ENCODE measurements around the gene PROSER2.

PROSER2 gene

DNA sequence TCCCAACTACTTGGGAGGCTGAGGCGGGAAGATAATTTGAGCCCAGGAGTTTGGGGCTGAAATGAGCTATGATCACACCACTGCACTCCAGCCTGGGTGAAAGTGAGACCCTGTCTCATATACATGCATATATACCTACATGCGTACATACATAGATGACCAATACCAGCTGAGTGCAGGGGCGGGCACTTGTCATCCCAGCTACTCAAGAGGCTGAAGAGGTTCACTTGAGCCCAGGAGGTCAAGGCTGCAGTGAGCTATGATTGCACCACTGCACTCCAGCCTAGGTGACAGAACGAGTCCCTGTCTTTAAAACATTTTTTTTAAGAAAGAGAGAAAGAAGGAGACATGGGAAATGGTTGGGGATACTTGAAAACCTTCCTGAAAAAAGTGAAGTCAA is 17.4 kb upstream of the PROSER2 start:
- DNase-seq, result no peak

- no peak for DNase-seq
Measured at GRCh38 chr10:11806706-11807105, 16.4 kb upstream of the PROSER2 start.

- no peak for DNase-seq
Measured at GRCh38 chr10:11808808-11809207, 14.3 kb upstream of the PROSER2 start.

- DNase-seq, result no peak
Measured at GRCh38 chr10:11810313-11810766, 12.8 kb upstream of the PROSER2 start.

- DNase-seq, result no peak
Measured at GRCh38 chr10:11810973-11811372, 12.2 kb upstream of the PROSER2 start.

DNA sequence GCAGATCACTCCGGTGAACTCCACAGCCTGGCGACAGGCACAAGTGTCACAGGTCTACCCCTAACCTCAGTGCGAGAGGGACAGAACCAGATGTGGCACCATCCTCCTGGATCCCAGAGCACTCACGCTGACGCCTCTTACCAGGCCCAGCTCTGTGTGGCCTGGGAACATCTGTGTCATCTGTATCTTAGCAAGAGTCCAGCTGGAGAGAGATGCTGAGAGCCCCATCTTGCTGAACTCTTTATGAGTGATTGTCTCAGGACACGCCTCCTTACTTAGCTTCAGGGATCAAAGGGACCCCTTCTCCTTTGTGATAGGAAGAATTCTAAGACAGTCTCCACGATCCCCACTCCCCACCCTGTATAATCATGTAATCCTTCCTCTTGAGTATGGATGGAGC is 10.0 kb upstream of the PROSER2 start:
- no peak for DNase-seq

DNA sequence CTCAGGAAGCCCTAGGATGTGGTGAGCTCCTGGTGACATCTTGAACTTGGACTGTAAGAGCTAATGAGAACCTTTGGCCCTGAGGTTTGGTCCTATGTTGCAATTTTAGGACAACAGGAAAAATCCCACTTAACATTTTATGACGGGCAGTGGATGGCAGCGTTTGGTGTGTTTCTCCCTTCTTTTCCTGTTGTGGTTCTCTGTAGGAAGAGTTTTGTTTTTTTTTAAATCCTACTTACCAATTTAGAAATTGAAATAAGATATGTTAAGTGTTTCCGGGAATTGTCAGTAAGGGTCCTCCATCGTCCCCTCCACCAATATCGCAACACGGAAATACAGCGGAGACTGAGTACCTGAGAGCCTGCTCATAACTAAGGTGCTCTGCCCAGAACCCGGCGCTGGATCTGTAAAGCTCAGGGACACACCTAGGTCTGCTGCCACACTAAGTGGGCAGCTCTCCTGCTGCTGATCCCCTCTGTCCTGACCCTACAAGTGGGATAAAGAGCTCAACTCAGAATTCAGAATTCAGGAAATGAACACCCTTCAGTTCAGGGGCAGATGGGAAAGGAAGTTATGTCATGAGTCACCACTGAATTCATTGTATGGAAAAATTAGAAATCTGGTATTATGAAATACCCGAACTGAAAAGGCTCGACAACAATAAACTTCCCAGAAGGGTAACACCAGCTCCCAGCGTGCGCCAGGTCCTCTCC is 9.1 kb upstream of the PROSER2 start:
- no peak for DNase-seq

DNA sequence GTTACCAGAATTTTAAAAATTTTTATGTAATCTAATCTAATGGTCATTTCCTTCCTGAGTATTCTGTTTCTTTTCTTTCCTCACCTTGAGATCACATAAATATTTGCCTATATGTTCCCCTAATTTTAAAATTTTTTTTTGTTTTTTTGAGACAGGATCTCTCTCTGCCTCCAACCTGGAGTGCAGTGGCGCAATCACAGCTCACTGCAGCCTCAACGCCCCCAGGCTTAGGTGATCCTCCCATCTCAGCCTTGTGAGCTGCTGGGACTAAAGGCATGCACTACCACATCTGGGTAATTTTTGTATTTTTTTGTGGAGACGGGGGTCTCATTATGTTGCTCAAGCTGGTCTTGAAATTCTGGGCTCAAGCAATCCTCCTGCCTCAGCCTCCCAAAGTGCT is 4.1 kb upstream of the PROSER2 start:
- DNase-seq, result no peak

DNA sequence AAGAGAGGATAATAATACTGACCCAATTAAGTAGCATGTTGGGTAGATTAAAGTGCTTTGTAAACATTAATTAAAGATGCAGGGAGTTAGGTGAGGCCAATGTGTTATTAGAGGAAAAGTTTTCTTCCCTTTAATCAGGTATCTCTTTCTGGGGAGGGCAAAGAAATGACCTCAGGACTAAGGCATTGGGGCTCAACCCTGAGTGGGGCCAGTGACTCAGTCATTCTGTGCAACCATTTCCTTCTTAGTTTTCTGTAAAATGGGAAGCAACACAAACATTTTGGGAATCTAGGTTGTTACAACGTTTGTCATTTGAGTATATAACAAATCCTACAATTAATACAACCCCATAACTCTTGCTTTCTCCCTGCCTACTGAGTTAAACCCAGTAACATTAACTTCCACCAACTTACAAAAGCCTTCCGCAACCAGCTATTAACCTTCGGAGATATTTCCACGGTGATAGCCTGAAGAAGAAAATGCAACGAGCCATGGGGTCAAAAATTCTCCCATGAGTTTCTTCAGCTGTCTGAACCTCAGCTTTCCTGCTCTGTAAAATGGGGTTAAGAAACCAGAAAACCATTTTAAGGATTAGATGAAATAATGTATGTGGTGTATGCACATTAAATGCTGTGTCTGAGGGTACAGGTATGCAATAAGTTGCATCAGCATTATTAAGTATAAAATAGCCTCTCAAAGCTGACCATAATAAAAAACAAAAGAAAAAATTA is 965 bp upstream of the PROSER2 start:
- no peak for DNase-seq

GRCh38 chr10:11822809-11823121 is 391 bp upstream of the PROSER2 start:
- no peak for DNase-seq

DNA sequence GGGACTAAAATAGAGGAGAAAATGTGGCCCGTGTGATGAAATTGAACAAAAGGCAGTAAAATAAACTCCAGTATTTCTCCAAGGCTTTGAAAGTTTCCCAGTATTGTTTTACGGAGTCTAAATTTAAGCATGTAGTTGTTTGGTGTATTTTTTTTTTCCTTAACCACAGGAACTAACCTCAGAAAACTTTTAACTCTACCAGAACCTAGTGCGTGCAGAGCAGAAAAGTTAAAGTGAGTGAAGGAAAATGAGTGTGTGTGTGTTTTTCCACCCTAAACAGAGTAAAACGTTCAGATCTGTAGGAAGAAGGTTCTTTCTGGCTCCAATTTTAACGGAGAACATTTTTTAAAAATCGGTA is 812 bp downstream of the PROSER2 start:
- no peak for DNase-seq

DNA sequence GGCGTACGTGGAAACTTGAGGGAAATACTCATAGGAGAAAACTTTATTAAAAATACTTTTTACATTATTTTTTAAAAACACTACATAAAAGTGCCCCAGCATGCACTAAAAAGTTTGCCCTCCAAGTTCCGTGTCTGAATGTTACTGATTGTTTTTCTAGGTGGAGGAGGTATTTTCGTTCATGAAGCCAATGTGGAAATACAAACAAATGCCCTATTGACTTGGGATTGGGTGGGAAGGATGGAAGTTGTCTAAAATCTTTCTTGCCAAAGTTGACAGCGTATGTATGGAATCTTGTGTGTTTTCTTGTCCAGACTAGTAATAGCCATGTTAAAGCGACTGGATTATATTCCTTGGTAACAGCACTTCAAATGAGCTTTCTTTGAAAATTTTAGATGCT is 1.2 kb downstream of the PROSER2 start:
- DNase-seq, result no peak

GRCh38 chr10:11824825-11825224 is 1.7 kb downstream of the PROSER2 start:
- no peak for DNase-seq

DNA sequence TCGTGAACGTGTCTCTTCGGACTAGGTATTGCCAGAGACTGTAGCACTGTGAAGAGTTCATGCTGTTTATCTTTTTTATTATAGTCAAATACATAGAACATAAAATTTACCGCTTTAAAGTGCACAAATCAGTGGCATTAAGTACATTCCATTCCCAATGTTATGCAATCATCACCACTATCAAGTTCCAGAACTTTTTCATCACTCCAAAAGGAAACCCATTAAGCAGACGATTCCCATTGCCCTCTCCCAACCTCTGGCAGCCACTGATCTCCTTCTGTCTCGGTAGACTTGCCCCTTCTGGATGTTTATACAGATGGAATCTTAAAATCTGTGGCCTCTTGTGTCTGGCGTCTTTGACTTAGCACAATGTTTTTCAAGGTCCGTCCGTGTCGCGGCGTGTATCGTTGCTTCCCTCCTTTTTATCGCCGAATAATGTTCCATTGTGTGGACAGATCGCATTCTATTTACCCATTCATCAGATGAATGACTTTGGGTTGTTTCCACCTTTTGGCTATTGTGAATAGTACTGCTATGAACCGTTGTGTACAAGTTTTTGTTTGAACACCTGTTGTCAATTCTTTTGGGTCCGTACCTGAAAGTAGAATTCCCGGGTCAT is 2.7 kb downstream of the PROSER2 start:
- no peak for DNase-seq

DNA sequence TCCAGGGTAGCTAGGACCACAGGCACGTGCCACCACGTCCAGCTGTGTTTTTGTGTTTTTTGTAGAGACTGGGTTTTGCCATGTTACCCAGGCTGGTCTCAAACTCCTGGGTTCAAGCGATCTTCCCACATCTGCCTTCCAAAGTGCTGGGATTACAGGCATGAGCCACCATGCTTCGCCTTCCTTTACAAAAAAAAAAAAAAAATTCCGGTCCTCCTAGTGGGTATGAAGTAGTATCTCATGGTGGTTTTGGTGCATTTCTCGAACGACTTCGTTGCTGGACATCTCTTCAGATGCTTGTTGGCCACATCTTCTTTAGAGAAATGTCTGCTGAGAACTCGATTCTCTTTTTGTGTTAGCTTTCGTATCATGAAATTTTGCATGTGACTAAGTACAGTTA is 3.9 kb downstream of the PROSER2 start:
- no peak for DNase-seq

GRCh38 chr10:11827414-11827813 is 4.3 kb downstream of the PROSER2 start:
- no peak for DNase-seq

GRCh38 chr10:11828682-11829284 is 5.6 kb downstream of the PROSER2 start:
- no peak for DNase-seq

- no peak for DNase-seq
Measured at GRCh38 chr10:11830836-11831519, 7.8 kb downstream of the PROSER2 start.

GRCh38 chr10:11831520-11831951 is 8.4 kb downstream of the PROSER2 start:
- DNase-seq, result no peak

GRCh38 chr10:11832042-11832441 is 8.9 kb downstream of the PROSER2 start:
- no peak for DNase-seq

GRCh38 chr10:11835061-11835460 is 11.9 kb downstream of the PROSER2 start:
- no peak for DNase-seq

DNA sequence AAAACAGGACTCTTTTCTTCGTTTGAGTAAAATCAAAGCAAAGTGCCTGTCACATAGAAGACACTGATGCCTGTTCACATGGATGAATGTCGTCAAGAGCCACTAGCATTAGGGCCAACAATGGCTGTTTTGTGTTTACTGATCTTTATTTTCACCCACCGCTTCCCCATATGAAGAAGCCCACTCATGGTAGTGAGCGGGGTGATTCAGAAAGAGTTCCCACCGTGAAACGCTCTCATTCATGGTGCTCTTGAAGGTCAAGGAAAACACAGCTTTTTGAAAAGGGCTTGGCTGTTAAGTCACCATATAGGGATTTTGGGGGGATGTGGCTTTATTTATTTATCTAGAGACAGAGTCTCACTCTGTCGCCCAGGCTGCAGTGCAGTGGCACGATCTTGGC is 12.5 kb downstream of the PROSER2 start:
- no peak for DNase-seq

Measured in stimulated activated CD4-positive, alpha-beta T cell treated with anti-CD3 and anti-CD28 coated beads, Interleukin-15, amount 100 ng/mL, for 24 hours (primary cell).